ENCODE results near the gene ZBTB7C.

The ZBTB7C gene

DNA sequence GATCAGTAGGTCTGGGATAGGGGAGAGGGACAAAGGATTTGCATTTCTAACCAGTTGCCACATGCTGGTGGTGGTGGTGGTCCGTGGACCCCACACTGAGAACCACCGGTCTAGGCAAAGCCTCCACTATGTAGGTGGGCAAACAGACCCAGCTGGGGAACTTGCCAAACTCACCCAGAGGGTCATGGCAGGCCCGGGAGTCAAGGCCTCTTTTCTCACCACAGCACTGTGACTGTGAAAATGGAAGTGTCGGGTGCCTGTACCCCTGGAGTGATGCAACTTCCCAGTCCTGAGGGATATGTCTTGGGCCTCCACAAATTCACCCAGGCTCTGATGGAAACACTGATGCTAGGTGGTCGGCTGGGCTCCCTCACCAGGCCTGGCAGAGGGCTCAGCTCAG lies 377.5 kb downstream of the ZBTB7C start:
- DNase-seq = no peak

DNA sequence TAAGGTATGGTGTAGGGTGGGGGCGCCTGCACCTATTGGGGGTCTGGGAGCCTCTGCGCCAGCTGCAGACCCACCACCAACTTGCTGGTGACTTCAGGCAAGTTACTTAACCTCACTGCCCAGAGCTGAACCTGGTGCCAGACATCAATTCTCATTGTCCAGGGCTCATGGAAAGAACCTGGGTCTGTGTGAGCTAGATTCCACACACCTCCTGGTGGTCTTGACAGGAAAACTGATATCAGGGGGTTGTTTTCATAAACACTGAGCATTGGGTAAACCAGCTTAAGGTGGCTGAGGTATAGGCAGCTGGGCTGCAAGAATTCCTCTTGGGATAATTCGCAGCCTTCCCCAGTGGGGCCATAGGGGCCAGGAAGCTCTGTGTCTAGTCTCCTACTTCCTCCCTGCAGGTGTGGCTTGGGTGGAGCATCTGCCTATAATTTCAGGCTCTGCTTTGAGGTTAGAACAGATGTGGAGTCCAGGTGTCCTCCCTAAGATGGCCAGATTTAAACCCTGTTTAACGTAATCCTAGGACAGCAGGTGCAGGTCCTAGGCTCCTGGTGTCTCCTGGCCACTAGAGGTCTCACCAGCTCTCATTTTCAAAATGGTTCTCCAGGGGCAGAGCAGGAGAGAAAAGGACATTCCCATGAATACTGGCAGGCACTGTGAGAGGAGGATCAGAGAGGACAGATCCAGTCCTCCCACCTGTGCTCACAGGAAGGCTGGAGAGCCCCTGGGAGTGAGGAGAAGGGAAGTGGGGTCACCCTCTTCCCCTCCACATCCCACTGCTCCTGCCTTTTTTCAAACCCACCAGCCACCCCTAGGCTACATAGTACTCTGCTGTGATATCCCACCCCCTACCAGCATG lies 378.3 kb downstream of the ZBTB7C start:
- DNase-seq = peak; percentile 5 to 44

DNA sequence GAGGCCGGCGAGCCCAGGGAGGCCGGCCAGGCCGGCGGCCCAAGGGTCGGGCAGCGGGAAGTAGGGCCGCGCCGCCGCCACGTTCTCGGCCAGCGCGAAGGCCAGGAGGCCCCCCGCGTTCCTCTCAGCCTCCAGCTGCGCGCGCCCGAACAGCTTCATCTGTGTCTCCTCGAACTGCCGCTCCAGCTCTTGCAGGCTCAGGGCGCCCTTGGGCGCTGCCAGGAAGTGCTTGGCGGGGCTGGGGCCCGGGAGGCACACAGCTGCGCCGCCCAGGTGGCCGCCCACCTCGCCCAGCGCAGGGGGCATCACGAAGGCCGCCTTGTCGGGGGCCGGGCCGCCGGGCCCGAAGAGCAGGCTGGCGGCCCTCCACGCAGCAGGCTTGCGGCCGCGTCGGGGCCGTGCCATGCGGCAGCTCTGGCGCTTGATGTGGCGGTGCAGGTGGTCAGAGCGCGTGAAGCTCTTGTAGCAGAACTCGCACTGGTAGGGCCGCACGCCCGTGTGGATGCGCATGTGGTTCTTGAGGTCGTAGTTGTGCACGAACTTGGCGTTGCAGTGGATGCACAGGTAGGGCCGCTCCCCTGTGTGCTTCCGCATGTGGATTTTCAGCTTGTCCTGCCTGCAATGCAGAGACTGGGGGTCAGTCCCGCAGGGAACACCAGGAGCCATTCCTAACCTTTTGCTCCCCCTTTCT lies 379.7 kb downstream of the ZBTB7C start:
- no peak for DNase-seq

DNA sequence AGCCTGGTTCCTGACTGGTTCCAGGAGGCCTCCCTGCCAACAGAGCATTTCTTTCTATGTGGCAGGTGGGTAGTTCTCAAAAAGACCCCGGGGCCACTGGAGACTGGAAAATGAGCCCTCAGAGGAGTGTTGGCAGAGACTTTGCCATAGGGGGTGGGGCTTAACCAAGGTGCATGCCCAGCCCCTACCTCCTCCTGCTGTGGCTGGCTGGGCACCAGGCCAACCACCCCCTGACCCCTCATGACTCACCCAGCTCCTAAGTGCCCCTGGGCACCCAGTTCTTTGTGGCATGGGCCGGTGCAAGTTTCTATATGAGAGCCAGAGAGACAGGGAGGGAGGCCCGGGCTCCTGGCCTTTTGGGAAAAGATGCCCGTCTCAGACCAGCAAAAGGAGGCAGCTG lies 380.5 kb downstream of the ZBTB7C start:
- DNase-seq = no peak

DNA sequence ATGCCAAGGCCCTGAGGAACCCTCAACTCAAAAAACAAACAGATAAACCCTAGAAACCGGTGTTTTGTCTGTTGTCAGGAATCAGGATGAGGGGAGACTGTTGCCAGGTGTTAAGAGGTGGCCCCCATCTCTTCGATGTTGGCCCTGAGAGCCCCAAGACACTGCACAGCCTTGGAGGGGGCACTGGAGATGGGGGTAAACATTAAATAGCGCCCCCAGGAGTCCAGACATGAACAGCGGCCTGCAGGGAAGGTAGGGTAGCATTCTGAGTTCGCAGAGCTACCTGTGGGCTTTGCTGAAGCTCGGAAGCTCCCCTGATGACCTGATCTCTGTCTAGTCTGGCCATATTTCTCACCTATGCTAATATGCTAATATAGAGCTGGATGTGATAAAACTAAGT lies 381.1 kb downstream of the ZBTB7C start:
- no peak for DNase-seq

DNA sequence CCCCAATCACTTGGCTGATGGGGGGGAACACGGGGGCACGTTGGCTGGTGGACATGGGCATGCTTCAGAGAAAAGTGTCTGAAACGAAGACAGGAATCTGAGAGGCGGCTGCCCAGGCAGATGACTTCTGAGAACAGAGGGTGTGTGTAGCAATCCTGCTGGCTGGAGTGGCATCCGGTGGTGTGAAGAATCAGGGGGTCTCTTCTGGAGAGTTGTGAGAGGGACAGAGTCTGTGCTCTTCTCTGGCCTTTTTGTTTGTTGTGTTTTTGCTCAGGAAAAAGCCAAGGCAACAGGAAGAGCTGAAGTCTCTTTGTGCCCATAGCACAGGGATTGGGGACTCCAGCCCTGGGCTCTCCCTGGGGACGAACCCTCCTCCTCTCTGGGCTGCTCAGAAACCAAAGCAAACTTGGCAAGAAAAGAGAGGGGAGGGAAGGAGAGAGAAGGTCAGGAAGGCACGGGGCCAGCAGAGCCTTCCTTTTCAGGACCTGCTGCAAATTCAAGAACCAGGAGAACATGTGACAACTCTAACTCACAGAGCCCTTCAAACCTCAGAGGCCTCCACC lies 381.7 kb downstream of the ZBTB7C start:
- DNase-seq = no peak

DNA sequence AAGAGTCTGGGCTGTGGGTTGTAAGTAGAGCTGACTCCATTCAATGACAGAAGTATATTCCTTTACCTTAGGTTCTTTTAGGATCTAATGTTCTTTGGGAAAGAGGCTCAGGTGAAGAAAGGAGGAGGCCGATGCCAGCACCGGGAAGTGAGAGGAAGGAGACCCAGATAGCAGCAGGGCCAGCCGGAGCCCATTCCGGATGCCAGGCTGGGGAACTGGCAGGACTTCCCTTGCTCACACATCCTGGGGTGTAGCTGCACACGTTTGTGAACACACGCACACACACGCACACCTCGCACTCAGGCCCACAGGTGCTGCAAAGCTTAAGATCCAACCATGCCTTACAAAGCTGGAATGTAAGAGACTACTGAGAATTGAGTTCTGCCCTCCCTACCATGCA lies 383.0 kb downstream of the ZBTB7C start:
- no peak for DNase-seq

DNA sequence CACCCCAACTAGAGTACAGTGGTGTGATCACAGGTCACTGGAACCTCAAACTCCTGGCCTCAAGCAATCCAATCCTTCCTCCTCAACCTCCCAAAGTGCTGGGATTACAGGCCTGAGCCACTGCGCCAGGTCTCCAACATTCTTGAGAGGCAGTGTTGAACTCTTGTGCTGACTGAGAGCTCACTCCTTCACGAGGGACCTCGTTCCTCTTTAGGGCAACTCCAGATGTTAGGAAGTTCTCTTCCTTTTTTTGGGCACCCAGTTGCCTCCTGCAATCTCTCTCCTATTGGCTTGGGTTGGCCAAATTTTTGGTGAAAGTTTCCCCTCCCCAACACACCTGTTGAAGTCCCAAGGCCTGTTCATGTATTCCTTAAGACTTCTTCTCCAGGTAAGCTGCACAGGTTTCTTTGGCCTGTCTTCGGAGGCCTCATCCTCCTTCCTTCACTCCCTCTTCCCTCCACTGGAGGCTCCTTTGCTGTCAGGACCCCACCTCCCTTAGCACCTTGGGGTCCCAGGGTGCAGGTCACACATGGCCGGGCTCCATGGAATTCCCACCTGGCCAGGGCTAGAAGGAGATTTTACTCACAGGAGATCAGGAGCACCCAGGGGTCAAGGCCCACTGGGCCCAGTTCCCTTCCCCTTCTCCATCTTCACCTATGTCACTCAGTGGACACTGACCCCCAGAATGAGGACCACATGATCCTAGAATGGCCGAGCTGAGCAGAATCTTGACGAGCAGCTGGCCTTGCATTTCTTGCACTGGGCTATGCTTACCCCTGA lies 384.1 kb downstream of the ZBTB7C start:
- peak; percentile 15 to 42 for DNase-seq

DNA sequence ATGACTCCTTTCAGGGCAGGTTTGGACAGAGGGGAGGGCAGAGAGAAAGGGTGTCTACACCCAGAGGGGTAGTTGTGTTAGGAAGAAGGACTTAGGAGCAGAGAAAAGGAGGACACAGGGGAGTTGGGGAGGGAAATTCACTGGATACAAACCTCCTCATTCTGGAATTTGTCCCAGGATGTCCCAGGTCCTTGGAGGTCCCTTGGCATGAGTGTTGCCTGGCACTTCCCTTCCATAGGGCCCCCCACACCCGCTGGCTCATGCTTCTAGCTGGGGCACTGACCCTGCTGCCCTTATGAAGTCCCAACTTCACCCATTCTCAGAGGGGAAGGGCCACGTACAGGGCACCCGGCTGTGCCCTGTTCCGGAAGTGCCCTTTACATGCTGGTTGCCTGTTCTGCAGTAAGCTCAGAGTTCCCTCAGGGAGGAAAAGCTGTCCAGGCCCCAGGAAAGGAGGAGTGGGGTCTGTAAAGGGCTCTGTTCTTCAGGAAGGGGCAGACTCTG lies 385.1 kb downstream of the ZBTB7C start:
- no peak for DNase-seq

DNA sequence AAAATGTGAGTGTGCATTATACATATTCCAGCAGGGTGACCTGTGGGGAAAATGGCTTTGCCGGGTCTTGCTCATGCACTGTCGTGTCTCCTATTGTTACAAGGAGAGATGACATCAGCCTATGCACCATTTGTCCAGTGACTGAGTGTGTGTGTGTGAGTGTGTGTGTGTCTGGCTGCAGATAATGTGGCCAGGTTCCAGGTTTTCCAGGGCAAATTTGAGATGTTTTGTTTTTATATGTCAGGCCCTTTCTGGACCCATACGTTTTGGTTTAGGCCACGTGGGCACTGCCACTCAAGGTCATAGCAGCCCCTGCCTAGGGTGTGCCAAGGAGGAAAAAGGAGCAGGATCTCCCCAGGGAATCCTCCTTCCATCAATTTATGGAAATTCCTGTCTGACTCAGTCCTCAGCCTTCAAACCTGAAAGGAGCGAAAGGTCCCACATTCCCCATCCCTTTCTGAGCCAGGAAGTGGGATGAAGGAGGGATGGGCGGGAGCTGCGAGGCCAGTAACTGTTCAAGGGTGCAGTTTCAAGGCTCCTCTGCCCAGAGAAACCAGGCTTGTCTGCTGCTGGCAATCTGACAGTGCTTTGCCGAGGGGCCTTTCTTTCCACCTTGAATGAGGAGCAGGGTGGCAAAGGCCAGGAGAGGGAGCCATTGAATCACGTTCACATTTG lies 385.7 kb downstream of the ZBTB7C start:
- DNase-seq = peak; percentile 36 to 39

DNA sequence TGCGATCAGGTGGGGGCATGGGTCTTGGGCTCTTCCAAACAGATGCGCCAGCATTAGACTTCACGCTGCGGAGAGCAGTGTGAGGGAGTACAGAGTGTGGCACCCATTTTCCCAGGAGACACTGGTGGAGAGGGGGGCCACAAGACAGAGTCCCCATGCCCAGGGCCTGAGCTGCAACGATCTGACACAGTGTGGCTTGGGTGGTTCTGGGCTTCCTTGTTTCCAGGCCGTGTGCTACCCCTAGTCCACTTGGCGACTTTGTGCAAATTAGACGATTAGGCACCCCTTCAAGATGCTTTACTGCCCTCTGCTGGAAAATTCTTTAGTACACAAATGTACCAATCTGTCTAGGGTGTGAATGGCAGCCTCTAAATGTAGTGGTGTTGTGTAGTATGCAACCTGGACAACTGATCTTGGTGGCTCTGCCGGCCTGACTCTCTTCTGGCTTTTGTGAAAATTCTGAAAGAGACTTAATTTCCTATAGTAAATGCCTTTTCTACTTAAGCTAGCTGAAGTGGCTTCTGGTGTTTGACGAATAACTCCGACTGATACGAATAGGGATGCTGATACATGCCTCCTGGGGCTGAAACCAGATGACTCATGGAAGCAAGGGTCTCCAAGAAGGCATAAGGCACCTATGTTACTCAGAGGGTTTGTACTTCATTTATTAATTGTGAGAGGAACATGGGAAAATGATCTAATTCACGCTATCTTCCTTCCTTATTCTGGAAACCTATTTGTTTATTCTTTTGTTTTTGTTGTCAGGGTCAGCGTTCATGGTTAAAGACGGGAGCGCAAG lies 386.5 kb downstream of the ZBTB7C start:
- peak; percentile 91 to 93 for DNase-seq

DNA sequence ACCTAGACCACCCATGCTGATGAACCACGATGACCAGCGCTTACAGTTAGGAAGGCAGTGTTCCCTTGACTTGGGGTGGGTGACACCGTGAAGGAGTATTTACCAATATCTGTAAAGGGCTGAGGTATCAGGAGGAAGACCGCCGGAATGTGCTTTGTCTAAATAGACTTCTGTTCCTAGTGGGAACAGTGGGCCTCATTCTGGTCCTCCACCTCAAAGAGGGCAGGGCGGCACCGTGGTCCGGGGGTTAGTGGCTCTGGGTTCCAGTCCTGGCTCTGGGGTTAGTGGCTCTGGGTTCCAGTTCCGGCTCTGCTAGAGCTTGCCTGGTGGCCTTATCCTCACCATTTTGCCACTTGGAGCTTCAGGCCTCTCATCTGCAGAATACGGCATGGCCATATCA lies 387.2 kb downstream of the ZBTB7C start:
- DNase-seq = no peak

DNA sequence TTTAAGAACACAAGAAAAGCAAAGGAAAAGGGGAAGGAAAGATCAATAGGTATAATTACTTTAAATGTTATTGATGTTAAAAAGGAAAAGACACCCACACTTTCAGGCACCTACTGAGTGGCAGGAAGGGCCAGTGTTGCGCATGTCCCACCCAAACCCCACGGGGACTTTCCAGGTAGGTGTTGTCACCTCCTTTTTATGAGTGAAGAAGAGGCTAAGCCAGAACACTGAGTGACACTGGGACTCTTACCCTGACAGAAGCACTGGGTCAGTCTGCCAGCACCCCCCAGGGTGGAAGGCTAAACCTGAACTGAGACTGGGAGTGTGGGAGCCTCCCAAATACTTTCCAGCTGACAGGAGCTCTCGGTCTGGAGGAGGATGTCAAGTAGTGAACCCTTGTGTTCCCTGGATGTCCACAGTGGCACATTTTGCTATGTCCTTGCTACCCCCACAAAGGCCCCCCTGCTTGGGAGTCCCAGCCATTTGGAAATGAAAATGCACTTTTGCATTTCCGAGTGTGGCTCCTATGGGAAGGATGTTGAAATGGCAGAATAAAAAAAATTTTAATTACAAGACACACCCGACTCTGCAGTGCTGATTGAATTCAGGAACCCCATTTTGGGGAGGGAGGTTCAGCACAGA lies 387.8 kb downstream of the ZBTB7C start:
- no peak for DNase-seq

DNA sequence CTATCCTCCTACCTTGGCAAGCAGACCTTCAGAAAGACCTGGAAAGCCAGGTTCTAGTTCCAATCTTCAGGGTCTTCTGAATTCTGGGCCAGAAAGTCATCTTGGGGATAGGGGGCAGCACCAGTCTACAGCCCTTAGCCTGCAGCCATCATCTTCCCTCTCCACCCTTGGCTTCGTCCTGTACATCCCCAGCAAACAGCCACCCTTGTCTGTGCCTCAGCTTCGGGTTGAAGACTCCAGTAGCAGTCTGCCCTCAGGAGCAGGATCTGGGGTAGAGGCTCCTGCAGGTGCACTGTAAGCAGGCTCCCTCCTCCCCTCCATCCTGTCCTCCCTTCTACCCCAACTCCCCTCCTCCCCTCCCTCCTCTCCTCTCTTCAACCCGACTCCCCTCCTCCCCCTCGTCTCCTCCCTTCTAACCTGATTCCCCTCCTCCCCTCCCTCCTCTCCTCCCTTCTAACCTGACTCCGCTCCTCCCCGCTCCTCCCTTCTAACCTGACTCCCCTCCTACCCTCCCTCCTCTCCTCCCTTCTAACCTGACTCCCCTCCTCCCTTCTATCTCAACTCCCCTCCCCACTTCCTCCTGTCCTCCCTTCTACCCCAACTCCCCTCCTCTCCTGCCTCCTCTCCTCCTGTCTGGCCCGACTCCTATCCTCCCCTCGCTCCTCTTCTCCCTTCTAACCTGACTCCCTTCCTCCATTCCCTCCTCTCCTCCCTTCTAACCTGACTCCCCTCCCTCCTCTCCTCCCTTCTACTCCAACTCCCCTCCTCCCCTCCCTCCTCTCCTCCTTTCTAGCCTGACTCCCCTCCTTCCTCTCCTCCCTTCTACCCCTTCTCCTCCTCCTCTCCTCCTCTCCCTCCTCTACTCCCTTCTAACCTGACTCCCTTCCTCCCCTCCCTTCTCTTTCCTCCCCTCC lies 388.6 kb downstream of the ZBTB7C start:
- no peak for DNase-seq

DNA sequence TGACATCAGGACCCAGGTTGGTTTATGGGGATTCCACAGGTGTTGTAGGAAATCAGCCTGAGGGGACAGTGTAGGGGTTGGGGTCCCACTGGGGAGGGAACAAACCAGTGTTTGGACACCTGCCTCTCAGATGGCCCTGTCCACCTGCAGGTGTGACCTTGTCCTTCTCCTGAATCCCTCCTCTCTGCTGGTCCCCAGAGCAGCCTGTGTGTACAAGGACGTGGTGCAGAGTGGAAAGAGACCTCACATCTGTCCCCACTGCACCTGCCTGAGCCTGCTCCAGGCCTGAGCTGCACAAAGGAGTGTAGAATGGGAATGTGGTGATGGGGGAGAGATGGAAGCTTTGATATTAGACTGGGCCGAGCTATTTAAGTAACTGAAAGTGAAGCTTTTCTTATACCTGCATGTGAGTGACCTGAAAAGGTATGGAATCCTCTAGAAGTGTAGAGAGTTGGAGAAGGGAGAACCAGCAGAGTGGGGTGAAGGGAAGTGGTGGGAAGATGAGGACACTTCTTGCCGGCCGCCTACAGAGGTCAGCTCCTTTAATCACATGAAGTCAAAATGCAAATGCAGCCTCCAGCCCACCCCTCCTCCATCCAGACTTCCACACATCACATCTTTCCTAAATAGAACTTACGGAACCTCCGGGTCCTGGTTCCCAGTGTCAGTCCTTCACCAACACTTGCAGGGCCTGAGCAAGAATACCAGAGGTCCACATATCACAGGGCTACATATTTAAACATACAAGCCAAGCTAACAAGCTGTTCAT lies 389.4 kb downstream of the ZBTB7C start:
- peak; percentile 64 to 85 for DNase-seq

DNA sequence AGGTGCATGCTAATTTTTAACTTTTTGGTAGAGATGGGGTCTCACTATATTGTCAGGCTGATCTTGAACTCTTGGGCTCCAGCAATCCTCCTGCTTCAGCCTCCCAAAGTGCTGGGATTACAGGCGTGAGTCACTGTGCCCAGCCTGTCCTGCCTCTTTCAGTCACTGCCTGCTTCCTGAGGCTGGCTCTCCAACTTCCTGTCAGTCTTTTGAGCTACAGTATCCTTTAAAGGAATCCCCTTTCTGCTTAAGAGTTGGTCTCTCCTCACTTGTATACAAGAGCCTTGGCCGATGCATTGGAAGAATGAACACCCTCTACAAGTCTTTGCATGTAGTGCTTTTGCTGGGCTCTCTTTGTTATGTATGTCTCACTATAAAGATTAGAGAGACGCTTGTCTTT lies 390.3 kb downstream of the ZBTB7C start:
- peak; percentile 21 to 48 for DNase-seq

DNA sequence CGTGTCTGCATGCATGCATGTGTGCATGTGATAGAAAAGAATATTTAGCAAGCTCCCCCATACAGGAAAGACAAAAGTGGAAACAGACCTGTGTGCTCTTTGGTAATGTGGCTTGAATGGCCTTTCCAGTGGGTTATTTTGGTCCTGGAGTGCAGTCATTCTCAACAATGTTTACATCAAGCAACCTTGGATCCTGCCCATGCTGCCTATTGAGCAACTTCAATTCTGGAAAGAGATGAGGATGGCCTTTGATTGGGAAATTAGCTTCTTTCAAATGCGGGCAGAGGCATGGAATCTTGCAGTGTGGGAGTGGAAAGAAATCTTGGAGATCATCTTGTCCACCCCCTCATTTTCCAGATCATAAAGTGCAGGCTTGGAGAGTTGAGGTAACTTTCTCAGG lies 391.5 kb downstream of the ZBTB7C start:
- peak; percentile 27 to 47 for DNase-seq

DNA sequence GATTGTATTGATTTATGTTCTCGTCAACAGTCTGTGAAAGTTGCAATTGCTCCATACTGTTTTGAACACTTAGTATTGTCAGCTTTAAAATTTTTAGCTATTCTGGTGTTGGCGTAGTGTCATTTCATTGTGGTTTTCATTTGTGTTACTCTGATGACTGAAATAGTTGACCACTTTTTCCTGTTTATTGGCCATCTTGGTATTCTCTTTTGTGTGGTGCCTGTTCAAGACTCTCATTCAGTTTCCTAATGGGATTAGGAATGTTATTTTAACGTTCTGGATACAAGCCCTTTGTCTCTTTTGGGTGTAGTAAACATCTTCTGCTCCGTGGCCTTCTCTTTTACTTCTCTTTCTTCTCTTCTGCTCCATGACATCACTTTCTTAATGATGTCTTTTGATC lies 396.0 kb downstream of the ZBTB7C start:
- DNase-seq = no peak

DNA sequence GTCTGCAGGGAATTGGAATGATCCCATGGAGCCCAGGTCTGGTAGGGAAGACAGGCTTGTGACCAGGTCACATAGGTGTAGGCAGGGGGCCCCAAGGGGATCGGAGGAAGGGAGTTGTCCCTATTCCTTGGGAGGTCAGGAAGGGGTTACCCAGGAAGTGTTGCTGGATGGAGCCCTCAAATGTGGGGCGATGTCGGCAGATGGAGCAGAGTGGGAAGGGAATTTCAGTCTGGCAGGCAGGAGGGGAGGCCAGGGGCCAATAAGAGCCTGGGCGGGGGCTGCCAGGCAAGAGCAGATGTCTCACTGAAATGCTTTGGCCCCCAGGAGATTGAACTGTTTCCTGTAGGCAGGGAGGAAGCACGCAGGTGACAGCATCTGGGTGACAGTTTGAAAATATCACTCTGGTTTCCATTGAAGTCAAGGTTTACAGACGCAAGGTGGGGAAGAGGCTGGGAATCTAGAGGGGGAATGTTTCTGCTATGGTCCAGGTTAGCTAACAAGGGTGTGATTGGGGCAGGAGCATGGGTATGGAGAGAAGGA lies 397.2 kb downstream of the ZBTB7C start:
- no peak for DNase-seq

Data from inflammatory macrophage (primary cell).